ENCODE measurements around the gene GPSM3. TPM values are rescaled to one million over a fixed set of nuclear protein-coding genes. Genes with fewer than 3 reads are reported as not detected.
"Not testable (repeated sequence)": the region's sequence is repeated elsewhere in the genome, so short reads cannot be mapped to it uniquely, and the experiment has no call there.

Gene GPSM3
- total and polyA plus RNA-seq, 2 donors (not counting 1 experiment from before 2014, with no cell fraction given) = 2.3 to 7.0 TPM

- no peaks in the 10 kb centered on the region for H3K79me2 ChIP-seq (ENCODE audit: control insufficient read depth, insufficient read depth, low read length)
- H3K27ac ChIP-seq (ENCODE audit: insufficient read depth, low read length) = no peak overlapping the region
- no peaks in the 10 kb centered on the region for H4K20me1 ChIP-seq (ENCODE audit: control insufficient read depth, extremely low read depth, insufficient read depth, low read length)
- no peaks in the 10 kb centered on the region for H3K36me3 ChIP-seq (ENCODE audit: control insufficient read depth, insufficient read depth, low read length)
- no peak overlapping the region for H3K4me3 ChIP-seq (replicated peaks in 1 of 4; ENCODE audit: control extremely low read depth in 1 of 4, insufficient read depth in 1 of 4, low read depth in 3 of 4, low read length in 4 of 4)
- no peaks in the 10 kb centered on the region for H3K9me3 ChIP-seq (ENCODE audit: control insufficient read depth, insufficient read depth, low read depth, low read length)
- DNase-seq (ENCODE audit: low read depth in 2 of 2) = no peak
- H3K27me3 ChIP-seq (ENCODE audit: control insufficient read depth, insufficient read depth, low read length) = no peaks in the 10 kb centered on the region
- no peaks in the 10 kb centered on the region for H3K4me1 ChIP-seq (ENCODE audit: control insufficient read depth, extremely low read depth, insufficient read depth, low read length)
- TF ChIP-seq EZH2 (IDR thresholded peaks at IDR 0.05; ENCODE audit: low read length, missing control alignments) = no peak
- TF ChIP-seq CTCF (conservative IDR thresholded peaks at IDR 0.05 in 1 of 2, IDR thresholded peaks at IDR 0.05 in 1 of 2; ENCODE audit: low read depth in 1 of 2, low read length in 2 of 2) = no peak
- H3K4me2 ChIP-seq (ENCODE audit: extremely low read depth, insufficient read depth, low read length) = no peak overlapping the region
- no peak overlapping the region for H3K9ac ChIP-seq (ENCODE audit: insufficient read depth, low read length)
- H2AFZ ChIP-seq (ENCODE audit: low read length) = no peak overlapping the region
These were observed 19.8 kb upstream of the GPSM3 start for GRCh38 chr6:32212076-32212760.

GRCh38 chr6:32211432-32211831 lies 19.0 kb upstream of the GPSM3 start:
- not testable (repeated sequence) for H3K36me3 ChIP-seq (ENCODE audit: control insufficient read depth, insufficient read depth, low read length); H4K20me1 ChIP-seq (ENCODE audit: control insufficient read depth, extremely low read depth, insufficient read depth, low read length); H3K9me3 ChIP-seq (ENCODE audit: control insufficient read depth, insufficient read depth, low read depth, low read length); H3K27ac ChIP-seq (ENCODE audit: insufficient read depth, low read length); H3K4me2 ChIP-seq (ENCODE audit: extremely low read depth, insufficient read depth, low read length); H3K4me3 ChIP-seq (replicated peaks in 1 of 4; ENCODE audit: control extremely low read depth in 1 of 4, insufficient read depth in 1 of 4, low read depth in 3 of 4, low read length in 4 of 4); H3K9ac ChIP-seq (ENCODE audit: insufficient read depth, low read length); H3K4me1 ChIP-seq (ENCODE audit: control insufficient read depth, extremely low read depth, insufficient read depth, low read length); H3K27me3 ChIP-seq (ENCODE audit: control insufficient read depth, insufficient read depth, low read length); DNase-seq (ENCODE audit: low read depth in 2 of 2); H2AFZ ChIP-seq (ENCODE audit: low read length); H3K79me2 ChIP-seq (ENCODE audit: control insufficient read depth, insufficient read depth, low read length)

GRCh38 chr6:32210191-32210601 lies 17.8 kb upstream of the GPSM3 start:
- H3K79me2 ChIP-seq (ENCODE audit: control insufficient read depth, insufficient read depth, low read length) = no peaks in the 10 kb centered on the region
- H4K20me1 ChIP-seq (ENCODE audit: control insufficient read depth, extremely low read depth, insufficient read depth, low read length) = no peaks in the 10 kb centered on the region
- no peak overlapping the region for H2AFZ ChIP-seq (ENCODE audit: low read length)
- TF ChIP-seq EZH2 (IDR thresholded peaks at IDR 0.05; ENCODE audit: low read length, missing control alignments) (no peak), CTCF (conservative IDR thresholded peaks at IDR 0.05 in 1 of 2, IDR thresholded peaks at IDR 0.05 in 1 of 2; ENCODE audit: low read depth in 1 of 2, low read length in 2 of 2) (no peak)
- H3K4me1 ChIP-seq (ENCODE audit: control insufficient read depth, extremely low read depth, insufficient read depth, low read length) = no peaks in the 10 kb centered on the region
- H3K27me3 ChIP-seq (ENCODE audit: control insufficient read depth, insufficient read depth, low read length) = no peaks in the 10 kb centered on the region
- DNase-seq (ENCODE audit: low read depth in 2 of 2) = no peak
- H3K36me3 ChIP-seq (ENCODE audit: control insufficient read depth, insufficient read depth, low read length) = no peaks in the 10 kb centered on the region
- H3K4me2 ChIP-seq (ENCODE audit: extremely low read depth, insufficient read depth, low read length) = no peak overlapping the region
- no peak overlapping the region for H3K9ac ChIP-seq (ENCODE audit: insufficient read depth, low read length)
- H3K27ac ChIP-seq (ENCODE audit: insufficient read depth, low read length) = no peak overlapping the region
- no peak overlapping the region for H3K4me3 ChIP-seq (replicated peaks in 1 of 4; ENCODE audit: control extremely low read depth in 1 of 4, insufficient read depth in 1 of 4, low read depth in 3 of 4, low read length in 4 of 4)
- H3K9me3 ChIP-seq (ENCODE audit: control insufficient read depth, insufficient read depth, low read depth, low read length) = no peaks in the 10 kb centered on the region
